NCI-H1048 (cell line): ENCODE results near the gene VDR.
"Not testable (repeated sequence)": the region's sequence is repeated elsewhere in the genome, so short reads cannot be mapped to it uniquely, and the experiment has no call there.

Source experiments
- DNase-seq: peaks from one replicate; lab custom pipeline; 2025; lab: John Stamatoyannopoulos, UW

VDR gene

DNA sequence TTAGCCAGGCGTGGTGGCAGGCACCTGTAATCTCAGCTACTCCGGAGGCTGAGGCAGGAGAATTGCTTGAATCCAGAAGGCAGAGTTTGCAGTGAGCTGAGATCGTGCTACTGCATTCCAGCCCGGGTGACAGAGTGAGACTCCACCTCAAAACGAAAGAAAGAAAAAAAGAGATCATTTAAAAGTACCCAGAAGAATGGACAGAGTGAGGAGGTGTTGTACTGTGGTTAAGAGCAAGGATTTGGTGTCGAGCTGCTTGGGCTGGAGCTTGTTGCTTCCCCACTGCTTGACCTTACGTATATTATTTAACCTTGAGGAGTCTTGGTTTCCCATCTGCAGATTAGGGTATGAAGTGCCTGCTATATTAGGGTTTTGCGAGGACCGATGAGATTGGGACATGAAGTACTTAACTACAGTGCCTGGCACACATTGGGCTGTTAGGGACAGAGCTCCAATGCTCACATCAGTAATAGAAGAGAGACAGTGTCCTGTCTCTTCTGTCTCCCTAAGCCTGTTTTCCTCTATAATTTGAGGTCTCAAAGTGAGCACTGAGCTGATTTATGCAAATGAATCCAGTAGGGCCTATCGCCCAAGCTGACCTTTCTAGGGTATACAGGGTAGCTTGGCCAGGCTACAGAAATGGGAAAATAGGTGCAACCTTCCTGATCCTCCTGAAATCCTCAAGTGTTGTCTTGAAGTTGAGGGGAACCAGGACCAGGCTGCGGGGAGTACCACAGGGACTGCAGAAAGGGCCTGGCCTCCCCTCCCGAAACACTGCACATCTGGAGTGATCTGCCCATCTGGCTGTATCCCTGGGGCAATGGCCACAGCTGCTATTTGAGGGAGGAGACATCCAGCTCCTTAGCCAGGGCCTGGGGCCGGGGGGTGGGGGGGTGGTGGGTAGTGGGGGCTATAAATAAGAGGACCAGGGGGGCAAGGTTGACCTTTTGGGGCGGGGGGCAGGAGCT lies 76.5 kb downstream of the VDR start:
- no peak for DNase-seq

DNA sequence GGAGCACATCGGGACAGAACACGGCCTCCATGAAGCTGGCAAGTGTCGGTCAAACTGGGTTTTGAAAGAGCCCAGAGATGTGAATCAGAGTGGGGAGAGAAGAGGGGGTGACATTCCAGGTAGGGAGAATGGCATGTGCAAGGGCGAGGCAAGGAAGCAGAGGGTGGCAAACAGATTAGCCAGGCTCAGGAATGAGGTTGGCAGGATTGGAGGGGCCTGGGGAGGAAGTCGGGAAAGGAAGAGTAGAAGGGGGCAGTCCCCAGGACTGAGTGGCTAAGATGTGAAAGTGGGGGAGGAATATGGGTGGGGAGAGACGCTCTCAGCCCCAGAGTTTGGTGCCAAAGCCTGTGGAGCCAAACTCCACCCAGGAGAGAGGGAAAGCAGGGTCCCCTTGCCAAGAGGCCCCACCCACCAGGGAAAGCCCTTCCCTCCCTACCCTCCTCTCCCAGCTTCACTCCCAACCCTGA lies 79.6 kb downstream of the VDR start:
- DNase-seq, result no peak

DNA sequence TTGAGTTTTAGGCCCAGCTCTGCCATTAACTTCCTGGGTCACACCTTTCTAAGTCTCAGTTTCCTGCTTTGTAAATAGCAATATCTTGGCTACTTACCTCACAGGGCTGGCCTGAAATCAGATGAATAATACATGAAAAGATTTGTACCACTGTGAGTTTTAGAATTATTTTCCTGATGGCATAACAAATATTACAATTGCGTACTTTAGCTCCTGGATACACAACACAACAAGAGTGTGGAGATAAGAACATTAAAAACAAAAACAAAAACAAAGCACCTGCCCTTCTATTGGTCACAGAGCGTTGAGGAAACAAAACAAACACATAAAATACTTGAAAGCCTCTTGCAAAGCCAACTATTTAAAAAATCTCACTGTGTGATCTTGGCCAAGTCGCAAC lies 80.2 kb downstream of the VDR start:
- DNase-seq, result no peak

DNA sequence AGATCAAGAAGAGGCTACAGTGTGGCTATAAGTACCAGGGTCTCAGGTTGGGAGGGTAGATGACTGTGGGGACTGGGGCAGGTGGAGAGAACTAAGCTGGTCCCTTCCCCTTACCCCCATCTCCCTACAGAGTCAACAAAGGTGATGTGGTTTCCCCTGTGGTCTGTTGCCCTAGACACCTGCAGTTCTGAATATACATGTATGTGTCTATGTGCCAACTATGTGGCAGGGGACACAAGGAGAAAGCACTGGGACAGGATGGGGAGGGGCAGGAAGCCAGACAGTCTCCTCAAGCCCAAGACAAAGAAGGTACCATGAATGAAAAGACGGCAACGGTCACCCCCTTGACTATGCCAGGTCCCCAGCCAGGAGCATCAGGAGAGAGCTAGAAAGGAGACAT lies 80.6 kb downstream of the VDR start:
- no peak for DNase-seq

DNA sequence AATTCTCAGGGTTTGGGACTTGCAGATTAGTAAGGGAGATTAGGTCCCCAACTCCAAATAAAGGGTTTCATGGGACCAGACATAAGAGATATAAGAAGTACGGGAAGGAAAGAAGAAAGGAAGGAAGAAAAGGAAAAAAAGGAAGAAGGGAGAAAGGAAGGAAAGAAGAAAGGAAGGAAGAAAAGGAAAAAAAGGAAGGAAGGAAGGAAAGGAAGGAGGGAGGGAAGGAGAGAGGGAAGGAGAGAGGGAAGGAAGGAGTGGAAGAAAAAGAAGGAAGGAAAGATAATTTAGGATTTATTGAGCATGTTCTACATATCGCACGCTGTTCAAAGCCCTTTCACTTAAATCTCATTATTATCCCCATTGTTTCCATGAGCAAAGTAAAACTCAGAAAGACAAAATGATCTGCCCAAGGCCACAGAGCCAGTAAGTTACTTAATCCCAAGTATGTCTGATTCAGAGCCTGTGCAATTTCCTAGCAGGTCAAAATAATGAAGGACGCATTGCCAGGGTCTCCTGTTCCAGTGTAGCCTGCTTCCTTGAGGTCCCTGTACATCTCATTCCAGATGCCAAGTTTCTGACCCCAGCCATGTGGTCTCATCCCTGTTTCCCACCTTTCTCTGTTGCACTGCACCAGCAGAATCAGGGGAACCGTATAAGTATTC lies 81.2 kb downstream of the VDR start:
- DNase-seq, result no peak

DNA sequence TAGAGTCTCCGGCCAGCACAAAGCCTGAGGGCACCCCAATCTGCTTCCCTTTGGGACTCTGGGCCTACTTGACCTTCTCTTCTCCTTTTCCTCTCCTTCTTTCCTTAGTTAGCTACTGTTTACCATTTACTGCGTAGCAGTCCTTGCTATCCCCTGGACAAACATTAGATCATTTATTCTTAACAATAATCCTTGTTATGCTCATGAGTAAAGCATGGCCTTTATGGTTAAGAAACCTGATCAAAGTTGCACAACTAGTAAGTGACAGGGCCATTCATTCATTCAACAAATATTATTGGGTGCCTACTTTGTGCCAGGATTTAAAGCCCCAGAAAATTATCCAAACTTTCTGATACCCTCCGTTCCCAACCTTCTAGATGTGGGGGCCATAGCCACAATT lies 81.9 kb downstream of the VDR start:
- no peak for DNase-seq

DNA sequence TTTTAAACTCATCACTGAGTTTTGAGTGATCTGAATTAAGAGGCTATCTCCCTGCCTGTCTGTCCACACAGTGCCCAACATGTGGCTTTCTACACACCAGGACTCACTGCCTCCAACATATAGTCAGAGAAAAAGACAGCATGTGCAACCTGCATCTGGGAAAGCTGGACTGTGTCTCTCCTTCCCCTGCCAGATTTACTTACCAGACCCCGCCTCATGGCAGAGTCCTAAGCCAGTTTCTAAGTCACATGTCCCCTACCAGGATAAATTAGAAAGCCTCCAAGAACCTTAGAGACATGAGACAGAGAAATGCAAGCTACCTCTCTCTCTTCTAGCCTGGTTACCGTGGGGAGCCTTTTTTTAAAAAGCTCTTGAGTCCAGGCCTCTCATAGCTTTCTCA lies 82.4 kb downstream of the VDR start:
- no peak for DNase-seq

DNA sequence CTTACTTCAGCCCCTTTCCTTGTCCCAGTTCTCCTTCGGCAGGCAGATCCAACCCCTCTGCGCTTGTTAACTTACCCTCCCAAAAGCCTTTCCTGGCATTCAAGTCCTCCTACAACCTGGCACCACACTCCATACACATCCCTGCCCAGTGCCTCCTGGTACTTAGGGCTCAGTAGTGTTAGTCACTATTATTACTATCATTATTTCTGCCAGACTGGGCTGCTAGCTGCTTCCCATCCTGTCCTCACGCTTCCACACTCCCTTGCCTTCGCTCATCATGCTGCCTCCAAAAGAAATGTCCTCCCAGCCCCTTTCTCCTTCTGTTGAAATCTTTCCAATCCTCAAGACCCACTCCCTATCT lies 83.5 kb downstream of the VDR start:
- DNase-seq, result no peak

DNA sequence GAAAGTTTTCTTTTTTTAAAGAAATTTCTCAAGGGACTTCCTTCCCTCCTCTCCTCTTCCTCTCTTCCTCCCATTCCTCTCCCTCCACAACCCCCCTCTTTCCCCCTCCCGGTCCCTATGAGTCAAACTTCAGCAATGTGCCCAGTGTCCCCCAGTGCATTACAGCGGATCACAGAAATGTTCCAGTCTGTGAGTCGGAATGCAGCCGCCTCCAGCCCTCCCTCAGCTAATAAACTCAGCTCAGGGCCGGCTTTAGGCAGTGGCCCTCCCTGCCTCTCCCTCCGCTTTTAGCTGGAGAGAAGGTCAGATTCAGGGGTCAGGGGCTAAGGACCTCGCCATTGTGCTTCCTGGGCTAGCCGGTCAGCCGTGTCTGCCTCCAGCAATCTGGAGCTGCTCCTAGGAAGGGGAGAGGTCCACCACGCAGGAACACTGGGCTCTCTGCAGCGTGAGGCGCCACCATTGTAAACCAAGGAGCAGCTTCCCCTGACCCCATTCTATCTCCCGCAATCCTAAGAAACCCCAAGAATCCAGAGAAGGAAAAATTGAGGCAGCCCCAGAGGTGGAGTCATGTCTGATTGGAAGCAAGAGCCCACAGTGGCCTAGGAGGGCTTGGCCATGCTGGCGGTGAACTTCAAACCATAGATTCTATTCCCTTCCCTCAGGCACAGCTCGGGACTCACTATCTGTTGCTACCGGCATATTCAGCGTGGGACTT lies 84.0 kb downstream of the VDR start:
- no peak for DNase-seq

DNA sequence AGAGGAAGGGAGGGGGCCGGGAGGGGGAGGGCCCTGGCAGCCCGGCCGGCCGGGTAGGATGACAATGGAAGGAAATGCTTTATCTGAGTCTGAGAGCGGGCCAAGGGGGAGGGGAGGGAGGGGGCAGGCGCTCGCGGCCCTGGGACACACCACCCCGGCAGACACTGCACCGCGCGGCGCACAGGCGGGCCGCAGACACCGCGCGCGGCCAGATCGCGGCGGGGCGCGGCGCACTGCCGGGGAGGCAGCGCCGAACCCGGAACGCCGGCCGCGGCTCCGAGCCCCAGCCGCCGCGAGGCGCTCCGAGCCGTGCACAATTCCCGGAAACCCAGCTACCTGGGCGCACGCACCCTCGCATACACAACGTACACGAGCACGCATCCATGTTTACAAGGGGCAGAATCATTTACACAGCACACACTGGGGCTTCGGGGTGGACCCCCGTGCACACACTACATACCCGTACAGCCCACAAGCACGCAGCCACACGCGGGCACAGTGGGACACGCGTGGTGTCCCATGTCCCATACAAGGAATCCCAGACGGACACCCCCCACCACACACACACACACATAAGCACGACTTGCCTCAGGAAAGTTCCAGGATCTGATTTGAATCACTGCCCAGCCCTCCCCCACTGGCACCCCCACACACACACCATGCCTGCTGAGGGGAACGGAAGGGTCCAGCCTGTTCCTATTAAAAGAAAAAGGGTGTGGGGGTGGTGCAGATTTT lies 84.7 kb downstream of the VDR start, which contains the start of gene HDAC7:
HDAC7 (minus strand) TSS at position 8 of the 735 bp plus-strand sequence. CDS start 118 bp downstream, outside the sequence.
- no peak for DNase-seq

DNA sequence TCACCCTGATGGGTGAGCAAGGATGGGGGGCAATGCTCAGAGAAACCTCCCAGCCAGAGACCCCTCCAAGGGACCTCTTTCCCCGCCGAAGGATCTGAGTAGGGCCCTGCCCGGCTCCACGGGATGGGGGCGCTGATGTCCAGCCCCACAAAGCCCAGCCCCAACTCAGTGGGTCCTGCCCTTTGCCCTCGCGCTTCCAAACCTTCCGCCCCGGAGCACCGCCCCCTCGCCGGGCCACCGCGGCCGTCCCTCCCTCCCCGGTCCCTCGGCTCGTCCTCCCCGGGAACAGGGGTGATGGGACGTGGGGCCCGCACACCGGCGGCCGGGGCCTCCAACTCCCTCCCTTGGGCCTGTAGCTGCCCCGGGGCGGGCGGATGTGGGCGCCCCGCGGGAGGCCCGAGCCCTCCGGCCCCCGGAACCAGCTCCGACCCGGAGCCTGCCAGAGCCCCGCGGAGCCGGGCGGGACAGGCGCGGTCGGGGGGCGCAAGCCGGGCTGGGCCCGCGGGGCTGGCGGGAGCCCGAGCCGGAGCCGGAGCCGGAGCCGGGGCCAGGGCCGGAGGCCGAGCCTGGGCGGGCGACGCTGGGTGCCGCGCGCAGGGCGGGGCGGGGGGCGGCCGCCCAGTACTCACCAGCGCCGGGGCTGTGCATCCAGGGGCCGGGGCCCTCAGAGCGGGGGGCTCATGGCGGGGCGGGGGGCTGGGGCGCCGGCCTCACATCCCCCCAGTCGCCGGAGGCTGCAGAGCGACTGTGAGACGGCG lies 85.5 kb downstream of the VDR start:
- no peak for DNase-seq

DNA sequence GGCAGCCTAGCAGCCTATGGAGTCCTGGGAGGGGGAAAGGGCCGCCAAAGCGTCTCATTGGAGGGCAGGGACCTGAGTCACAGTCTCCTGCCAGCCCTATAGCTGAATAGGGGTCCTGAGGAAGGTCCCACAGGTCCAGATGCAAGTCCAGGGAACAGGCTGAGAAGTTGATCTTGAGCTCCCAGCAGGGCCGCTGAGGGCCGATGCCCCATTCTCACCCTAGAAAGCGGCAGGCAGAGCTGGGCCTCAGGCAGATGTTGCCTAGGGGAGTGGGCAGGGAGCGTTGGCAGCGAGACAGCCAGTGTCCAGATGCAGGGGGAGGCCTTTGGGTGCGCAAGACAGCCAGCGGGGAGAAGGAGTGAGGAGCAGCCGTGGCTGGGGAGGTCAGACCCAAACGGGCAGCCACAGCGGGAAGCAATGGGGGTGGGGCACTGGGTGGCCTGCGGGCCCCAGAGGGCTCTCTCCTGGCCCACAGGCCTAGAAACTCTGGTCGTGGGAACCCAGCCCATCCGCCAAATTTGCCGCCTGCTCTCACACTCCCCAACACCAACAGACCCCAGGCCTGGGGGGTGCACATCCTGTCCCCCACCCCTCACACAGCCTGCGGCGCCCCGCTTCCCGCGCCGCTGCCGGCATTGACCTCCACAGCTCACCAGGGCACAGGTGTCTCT lies 86.2 kb downstream of the VDR start:
- DNase-seq, result no peak

DNA sequence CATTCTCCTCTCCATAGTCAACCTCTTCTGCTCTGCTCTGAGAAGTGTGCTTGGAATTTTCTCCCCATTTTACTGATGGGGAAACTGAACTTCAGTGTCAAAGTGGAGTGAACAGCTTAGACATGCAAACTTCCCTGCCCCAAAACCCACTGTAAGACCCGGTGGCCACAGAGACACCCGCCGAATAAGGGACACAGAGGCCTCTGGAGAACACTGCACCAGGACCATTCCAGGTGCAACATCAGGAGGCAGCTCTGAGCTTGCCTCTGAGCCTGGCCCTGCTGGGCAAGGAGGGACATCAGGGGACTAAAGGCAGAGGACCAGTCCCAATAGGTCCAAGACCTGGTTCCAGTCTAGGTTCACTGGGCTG lies 86.8 kb downstream of the VDR start:
- DNase-seq, result no peak

DNA sequence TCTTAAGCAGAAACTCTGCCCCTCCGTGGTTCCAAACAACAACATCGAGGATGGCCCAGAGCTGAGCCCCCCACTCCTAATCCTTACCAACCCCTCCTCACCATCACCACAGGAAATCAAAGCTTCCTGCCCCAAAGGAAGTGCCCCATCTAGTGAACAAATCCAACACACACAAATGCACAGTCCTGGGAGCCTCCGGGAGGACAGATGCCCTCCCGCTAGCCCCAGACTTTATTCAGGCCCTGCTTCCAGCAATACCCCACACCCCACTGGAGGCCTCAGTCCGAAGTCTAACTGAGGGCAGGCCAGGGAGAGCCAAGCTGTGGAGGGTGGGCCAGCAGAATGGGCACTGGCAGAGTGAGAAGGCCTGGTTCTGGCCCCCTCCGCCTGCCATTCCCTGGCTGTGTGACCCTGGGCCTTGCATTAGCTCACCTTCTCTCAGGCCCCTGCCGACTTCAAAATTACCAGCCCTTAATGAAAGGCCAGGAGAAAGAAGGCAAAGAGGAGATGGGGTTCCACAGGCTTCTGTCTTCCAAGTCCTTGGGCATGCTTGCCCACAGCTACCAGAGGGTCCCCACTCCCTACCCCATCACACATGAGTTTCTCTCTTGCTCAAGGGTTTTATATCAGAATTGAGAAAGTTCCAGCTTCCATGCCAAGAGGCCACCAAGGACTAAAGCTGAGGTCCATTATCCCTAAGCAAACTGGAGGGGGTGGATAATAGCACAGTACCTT lies 87.4 kb downstream of the VDR start:
- no peak for DNase-seq

DNA sequence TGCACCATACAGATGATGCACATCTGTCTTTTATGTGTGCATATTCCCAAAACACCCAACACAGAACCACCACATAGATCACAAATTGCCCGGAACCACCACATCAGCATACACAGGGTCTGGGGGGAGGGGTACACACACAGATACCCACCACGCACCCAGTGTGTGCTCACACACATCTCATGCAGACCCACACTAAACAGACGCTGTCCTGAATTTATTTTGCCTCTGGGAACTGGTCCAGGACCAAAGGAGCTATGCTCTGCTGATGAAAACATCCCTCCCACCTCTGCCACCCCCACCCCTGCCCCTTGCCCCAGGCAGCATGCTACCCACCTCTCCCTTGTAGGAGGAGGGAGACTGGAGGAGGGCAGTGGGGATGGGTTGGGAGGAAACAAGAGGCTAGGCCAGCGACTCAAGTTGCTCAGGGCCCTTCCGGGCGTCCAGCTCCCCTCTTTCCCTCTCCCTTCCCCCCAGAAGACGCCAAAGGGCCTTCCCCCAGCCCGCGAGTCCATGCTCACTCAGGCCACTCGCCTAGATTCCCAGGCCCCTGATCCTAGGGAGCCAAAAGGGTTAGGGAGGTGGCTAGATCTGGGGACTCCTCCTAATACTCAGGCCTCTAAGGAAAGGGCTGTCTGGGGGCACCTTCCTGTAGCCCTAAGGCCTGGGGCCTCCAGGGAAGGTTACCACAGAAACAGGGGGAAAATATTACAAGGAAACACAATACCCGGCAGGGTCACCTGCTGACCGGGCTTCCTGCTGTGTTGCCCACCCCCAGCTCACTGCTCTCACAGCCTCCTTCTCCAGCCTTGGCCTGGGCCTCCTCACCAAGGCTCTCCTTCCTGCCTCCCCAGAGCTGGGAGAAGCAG lies 88.2 kb downstream of the VDR start:
- no peak for DNase-seq

DNA sequence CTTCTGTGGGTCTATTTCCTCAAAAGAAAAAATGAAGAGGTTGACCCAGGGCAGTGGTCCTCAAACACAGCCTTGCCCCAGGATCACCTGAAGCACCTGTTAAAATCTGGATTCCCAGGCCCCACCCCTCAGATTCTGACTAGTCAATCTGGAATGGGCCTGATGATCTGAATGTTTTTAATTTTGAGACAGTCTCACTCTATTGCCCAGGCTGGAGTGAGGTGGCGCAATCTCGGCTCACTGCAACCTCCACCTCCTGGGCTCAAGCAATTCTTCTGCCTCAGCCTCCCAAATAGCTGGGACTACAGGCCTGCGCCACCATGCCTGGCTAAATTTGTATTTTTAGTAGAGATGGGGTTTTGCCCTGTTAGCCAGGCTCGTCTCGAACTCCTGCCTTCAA lies 89.3 kb downstream of the VDR start:
- DNase-seq, result not testable (repeated sequence)

DNA sequence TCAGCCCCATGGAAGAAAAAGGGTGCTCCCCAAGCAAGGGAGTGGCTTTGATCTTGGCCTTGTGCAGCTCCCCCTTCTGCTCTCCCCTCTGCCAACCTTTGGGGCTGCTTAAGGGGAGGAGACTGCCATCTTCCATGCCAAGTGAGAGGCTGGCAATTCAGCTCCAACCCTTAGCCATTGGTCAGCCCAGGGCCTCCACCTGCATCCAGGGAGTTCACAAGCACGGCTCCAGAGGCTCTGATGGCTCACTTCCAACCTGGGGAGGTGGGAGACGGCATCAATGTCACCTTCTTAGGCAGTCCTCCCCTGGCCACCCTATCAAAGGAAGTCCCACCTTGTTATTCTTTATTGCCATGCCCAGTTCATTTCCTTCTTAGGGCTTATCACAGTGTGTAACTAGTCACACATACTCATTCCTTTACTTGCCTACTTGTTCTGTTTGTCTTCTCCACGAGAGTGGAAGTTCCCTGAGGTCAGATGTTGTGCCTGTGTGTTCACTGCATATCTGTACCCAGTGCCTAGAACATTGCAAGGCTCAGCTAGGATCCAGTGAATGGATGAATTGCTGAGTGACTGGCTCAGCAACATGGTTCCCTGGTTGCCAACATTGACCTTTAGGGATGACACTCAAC lies 90.1 kb downstream of the VDR start:
- no peak for DNase-seq

DNA sequence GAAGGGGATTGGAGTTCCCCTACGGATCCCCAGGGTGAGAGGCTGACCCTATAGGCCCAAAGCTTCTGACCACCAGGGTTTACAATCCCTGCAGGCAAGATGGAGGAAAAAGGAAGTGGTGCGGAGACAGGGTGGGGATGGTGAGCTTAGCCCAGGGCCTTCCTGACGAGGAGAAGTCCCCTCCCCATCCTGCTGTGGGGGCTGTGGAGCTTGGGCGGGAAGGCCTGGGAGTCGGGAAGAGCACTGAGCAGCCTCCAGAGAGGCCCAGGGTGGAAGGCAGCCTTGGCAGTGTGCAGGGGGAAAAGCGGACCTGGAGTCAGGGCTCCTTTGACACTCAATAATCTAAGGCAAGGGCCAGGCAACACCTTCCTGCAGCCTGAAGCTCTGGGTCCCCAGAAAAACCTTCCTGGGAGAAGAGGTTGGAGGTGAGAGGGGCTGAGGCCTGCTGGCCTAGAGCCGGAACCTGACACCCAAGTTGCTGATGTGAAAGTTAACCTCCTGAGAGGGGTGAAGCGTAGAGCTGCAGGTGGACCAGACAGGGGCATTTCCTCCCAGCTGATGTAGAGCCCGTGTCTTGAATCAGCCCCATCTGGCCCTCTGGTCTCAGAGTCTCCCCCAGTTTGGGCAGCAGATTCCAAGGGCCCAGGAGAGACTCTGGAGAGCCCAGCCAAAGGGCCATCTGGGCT lies 91.1 kb downstream of the VDR start:
- DNase-seq, result no peak
